Sigmoid colon (tissue), 4 donors: ENCODE measurements around the gene PUSL1.

ENCODE experiments used
- CTCF ChIP-seq, 4 experiments: fragments of 450-650 bp in 3 of 4; fragments of 200-600 bp in 1 of 4; IDR thresholded peaks; one replicate each; pipeline ENCODE4 v1.5.1; 2016 to 2019; ENCODE audit warnings: antibody characterized with exemption in 4 of 4, mild to moderate bottlenecking in 3 of 4, moderate library complexity in 2 of 4
- EP300 ChIP-seq, 4 donors: sonication (generic); formaldehyde crosslinking; IDR thresholded peaks; one replicate each; pipeline ENCODE4 v1.6.1; 2017; ENCODE audit warnings: antibody characterized with exemption in 4 of 4
- POLR2A ChIP-seq, 2 donors: fragments of 450-650 bp; IDR thresholded peaks; one replicate each; pipeline ENCODE4 v1.6.1; 2016; ENCODE audit warnings: antibody characterized with exemption in 2 of 2, mild to moderate bottlenecking in 2 of 2, moderate library complexity in 2 of 2
- POLR2AphosphoS5 ChIP-seq, 4 donors: sonication (generic); formaldehyde crosslinking; IDR thresholded peaks; one replicate each; pipeline ENCODE4 v1.6.1; 2017; ENCODE audit warnings: antibody characterized with exemption in 4 of 4

GRCh38 chr1:1259540-1259939 is 48.9 kb upstream of the PUSL1 start:
- TF ChIP-seq POLR2A (IDR thresholded peaks at IDR 0.05) (no peak), CTCF (IDR thresholded peaks at IDR 0.05) (no peak), EP300 (IDR thresholded peaks at IDR 0.05) (no peak), POLR2AphosphoS5 (IDR thresholded peaks at IDR 0.05) (no peak)
